ENCODE results near the gene TGFBR3. TPM values are rescaled to one million over a fixed set of nuclear protein-coding genes. Genes with fewer than 3 reads are reported as not detected.
"Not testable (repeated sequence)": the region's sequence is repeated elsewhere in the genome, so short reads cannot be mapped to it uniquely, and the experiment has no call there.

Gene TGFBR3
- total RNA-seq, 1 donor from 2014 or later: 37.9 TPM

DNA sequence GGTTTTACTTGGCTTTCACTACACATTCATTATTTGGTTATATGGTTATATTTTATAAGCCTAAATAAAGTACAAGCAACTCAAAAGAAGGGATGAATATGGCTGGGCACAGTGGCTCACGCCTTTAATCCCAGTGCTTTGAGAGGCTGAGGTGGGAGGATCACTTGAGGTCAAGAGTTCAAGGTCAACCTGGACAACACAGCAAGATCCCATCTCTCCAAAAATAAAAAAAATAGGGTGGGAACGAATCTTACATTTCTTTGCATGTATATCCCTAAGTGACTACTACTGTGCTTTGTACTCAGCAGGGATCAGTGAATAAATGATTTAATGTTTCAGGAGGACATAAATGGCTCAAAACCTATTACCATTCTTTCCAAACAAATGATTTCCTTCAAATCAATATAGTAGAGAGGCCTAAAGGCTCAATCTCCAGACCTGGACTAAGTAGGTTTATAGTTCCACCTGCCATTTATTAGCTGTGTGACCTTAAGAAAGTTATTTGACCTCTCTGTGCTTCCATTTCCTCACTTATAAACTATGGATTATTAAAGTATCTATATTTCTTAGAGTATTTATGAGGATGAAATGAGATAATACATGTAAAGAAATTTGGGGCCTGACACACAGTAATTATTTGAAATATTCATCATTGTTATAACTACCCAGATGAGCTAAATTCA lies 28.3 kb downstream of the TGFBR3 start:
- intact Hi-C loops (cut with DNase I): no loop called here
- DNase-seq (no peak), ATAC-seq (ENCODE audit: poor library complexity) (no peak)

GRCh38 chr1:91856996-91857395 lies 29.0 kb downstream of the TGFBR3 start:
- intact Hi-C loops (cut with DNase I): no loop called here
- DNase-seq: no peak
- no peak for ATAC-seq (ENCODE audit: poor library complexity)

DNA sequence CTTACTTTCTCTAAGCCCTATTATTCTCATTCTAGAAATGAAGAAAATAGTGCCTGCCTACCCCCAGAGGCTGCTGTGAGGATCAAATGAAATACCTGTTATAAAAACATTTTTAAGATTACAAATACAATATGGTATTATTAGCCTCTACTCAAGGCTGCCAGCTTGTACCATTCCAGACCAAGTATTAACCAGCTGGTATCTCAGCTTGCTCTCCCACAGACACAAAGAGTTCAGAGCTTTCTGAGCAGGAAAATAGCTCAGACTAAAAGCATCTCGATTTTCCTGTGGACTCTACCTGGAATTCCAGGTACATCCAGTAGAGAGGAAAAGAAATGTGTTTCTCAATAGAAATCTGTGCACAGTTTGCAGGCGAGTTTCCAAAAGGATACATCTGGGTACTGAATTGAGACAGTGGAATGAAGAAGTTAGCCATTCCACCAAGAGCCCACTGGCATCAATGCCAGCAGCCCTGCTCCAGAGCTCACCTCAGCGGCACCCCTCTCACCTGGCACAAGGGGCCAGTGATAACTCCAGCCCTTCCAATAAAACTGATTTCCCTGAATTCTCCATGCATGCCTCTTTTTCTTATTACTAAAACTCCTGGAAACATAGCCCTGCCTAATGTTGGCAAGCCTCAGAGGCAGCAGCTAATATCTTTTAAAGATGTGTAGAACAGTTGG lies 31.0 kb downstream of the TGFBR3 start:
- DNase-seq: no peak
- ATAC-seq (ENCODE audit: poor library complexity): no peak
- intact Hi-C loops (cut with DNase I): no loop called here

- DNase-seq (no peak), ATAC-seq (ENCODE audit: poor library complexity) (no peak)
- intact Hi-C loops (cut with DNase I): no loop called here
These were observed 32.6 kb downstream of the TGFBR3 start for GRCh38 chr1:91853397-91853796.

- intact Hi-C loops (cut with DNase I); DNase-seq; ATAC-seq (ENCODE audit: poor library complexity): not testable (repeated sequence)
These were observed 33.9 kb downstream of the TGFBR3 start for GRCh38 chr1:91852011-91852410.

DNA sequence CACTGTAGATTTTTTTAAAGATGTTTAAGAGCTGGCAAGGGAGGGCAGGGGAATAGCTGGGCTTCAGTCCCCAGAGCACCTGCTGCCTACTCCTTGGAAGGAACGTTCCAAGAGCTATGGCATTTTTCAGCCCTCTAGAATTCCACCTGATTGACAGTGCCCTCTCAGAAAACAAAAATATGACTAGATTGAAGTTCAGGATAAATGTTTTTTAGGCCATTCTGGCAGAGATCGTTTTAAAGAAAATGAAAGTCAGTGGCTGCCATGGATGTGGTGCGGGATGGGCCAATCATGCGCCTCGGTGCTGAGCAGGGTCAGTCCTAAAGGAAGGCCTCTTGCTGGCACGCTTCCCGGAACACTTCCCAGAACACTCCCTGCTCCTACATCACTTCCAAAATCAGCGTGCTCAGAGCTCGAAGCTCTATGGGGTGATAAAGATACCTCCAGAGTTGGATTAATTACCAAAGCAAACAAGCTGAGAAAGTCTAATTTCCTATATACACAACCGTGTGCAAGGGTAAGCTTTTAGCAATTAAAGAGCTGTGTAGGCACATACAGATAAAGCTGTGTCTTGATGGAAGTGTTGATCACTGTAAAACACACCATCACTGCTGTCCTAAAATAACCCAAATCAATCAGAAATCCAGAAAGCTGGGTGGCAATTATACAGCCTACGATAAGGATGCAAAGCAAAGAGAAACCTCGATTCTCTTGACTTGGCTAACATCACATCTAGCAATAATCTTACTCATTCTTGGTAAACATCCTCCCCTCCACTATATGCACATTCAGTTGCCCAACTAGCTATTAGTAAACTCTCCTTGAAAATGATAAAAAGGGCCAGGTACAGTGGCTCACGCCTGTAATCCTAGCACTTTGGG lies 34.6 kb downstream of the TGFBR3 start:
- intact Hi-C loops (cut with DNase I): no loop called here
- ATAC-seq (ENCODE audit: poor library complexity) (peak; percentile 92), DNase-seq (peak; percentile 96)

GRCh38 chr1:91850708-91851107 lies 35.2 kb downstream of the TGFBR3 start:
- ATAC-seq (ENCODE audit: poor library complexity) (no peak), DNase-seq (no peak)
- intact Hi-C loops (cut with DNase I): no loop called here

DNA sequence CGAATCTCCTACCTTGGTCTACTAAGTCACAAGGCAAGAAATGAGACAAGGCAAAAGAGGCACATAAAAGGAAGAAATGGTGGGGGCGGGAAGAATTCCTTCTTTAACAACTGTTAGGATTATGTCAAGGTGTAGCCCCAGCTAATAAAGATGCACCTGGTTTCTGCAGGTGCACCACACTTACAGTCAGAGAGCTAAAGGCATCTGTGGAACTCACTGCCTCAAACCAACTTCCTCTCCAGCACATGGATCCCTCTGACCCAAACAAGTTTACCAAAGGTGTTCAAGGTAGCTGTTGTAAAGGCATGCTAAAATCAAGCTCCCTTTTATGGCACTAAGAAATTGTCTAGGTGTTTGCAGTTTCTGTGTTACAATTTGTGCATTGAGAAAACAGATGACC lies 38.1 kb downstream of the TGFBR3 start:
- intact Hi-C loops (cut with DNase I): no loop called here
- DNase-seq: no peak
- ATAC-seq (ENCODE audit: poor library complexity): no peak

DNA sequence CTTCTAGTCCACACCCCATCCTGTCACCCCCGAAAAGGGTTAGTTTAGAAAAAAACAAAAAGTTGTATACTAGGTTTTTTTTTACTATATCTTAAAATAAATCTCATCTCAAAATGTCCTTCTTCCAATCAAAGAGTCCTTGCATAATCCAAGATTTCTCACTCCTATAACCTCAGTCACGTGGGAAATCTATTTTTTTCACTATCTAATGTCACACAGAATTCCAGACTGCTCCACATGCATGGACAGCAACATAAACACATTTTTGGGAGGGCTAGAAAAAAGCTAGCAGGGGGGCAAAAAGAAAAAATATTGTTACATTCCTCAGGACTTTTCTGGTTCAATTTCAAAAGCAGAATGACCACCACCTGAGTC lies 39.3 kb downstream of the TGFBR3 start:
- intact Hi-C loops (cut with DNase I): no loop called here
- DNase-seq (no peak), ATAC-seq (ENCODE audit: poor library complexity) (no peak)

- ATAC-seq (ENCODE audit: poor library complexity): peak; percentile 77
- no peak for DNase-seq
- intact Hi-C loops (cut with DNase I): no loop called here
These were observed 39.8 kb downstream of the TGFBR3 start for GRCh38 chr1:91846007-91846638.

DNA sequence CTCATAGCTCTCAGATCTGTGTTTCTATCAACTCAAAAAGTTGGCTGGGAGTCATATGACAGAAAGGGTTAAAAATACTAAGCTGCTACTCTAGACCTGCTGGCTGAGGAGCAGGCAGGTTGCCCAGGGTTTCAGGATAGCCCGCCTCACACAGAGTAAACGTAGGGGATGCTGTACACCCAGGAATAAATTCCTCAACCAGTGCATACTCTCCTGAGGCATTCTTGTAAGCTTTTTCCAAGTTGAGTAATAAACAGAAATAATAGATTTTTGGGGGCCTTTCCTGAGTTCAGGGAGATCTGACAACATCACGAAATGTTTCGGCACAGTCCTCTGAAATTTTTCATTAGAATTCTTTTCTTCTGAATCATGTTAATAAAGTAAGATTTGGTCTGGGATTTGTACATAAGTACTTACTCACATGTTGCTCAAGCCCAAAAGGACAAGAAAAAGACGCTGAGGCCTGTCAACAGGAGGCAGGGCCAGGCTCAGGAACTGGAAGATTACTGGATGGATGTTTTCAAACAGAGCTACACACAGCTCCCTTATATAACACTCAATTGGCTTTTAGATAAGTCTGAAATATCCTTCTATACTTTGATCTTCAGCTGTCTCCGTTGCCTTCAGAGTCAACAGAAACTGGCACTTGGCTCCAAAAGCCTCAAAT lies 41.0 kb downstream of the TGFBR3 start:
- intact Hi-C loops (cut with DNase I): no loop called here
- ATAC-seq (ENCODE audit: poor library complexity) (peak; percentile 82), DNase-seq (peak; percentile 65)

GRCh38 chr1:91843843-91844242 lies 42.1 kb downstream of the TGFBR3 start:
- ATAC-seq (ENCODE audit: poor library complexity) (no peak), DNase-seq (no peak)
- intact Hi-C loops (cut with DNase I): no loop called here

DNA sequence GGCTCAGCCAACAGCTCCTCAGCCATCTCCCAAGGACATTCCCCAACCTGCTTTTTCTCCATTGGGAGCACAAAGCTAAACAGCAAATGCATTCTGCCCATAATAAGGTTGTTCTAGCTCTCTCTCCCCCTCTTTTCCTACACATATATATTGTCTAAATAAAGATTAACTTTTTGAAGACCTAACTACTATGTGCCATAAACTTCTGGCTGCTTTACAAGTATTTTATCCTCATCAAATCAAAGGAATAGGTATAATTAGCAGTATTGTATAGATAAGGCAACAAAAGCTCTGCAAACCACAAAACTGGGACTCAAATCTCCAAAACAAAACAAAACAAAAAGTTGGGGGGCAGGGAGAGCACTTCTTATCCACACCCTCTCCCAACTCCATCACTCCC lies 43.4 kb downstream of the TGFBR3 start:
- intact Hi-C loops (cut with DNase I): no loop called here
- ATAC-seq (ENCODE audit: poor library complexity) (no peak), DNase-seq (no peak)

DNA sequence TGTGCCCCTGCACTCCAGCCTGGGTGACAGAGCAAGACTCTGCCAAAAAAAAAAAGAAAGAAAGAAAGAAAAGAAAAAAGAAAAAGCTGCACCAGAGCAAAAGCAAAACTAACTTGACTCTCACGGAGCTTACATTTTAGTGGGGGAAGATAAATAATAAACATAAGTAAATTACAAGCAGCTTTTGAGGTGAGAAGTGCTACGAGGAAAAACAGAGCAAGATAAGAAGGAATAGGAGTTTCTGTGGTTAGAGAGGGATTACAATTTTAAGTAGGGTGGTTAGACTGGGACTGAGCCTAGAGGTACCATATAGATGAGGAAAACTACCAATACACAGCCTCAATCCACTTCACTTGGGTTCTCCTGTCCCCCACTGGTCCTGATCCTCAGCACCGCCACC lies 43.9 kb downstream of the TGFBR3 start:
- DNase-seq (no peak), ATAC-seq (ENCODE audit: poor library complexity) (no peak)
- intact Hi-C loops (cut with DNase I): no loop called here

- intact Hi-C loops (cut with DNase I); DNase-seq; ATAC-seq (ENCODE audit: poor library complexity): not testable (repeated sequence)
These were observed 45.7 kb downstream of the TGFBR3 start for GRCh38 chr1:91840276-91840675.

- intact Hi-C loops (cut with DNase I): loop anchor here (10.0 kb wide), 1 partner anchor 48 kb away; the partner anchor contains the start of gene TGFBR3
- ATAC-seq (ENCODE audit: poor library complexity) (peak; percentile 61), DNase-seq (no peak)
These were observed 49.5 kb downstream of the TGFBR3 start for GRCh38 chr1:91836331-91837040.

DNA sequence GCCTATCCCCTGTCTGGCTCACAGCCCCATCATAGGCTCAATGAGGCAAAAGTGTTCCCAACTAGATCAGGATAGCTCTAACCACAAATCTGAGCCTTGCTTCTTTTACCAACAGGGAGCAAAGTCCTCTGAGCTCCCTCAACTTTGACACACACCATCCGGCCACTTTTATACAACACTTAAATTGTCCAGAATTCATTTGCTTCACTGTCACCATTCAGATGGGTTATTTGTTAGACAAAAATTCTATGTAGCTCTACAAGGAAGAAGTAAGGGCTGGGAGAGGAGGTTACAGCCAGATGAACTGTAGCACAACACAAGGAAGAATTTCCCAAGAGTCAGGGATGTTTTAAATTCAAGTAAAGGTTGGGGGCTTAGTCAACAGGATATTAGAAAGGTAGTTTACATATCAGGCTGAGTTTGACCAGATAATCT lies 50.8 kb downstream of the TGFBR3 start:
- intact Hi-C loops (cut with DNase I): loop anchor here (10.0 kb wide), 1 partner anchor 50 kb away; the partner anchor contains the start of gene TGFBR3
- no peak for DNase-seq
- no peak for ATAC-seq (ENCODE audit: poor library complexity)

- ATAC-seq (ENCODE audit: poor library complexity); DNase-seq: not testable (repeated sequence)
- intact Hi-C loops (cut with DNase I): loop anchor here (10.0 kb wide), 1 partner anchor 50 kb away; the partner anchor contains the start of gene TGFBR3
These were observed 51.4 kb downstream of the TGFBR3 start for GRCh38 chr1:91834549-91834948.

Measured in Right ventricle myocardium superior (tissue), 1 donor.